Body of pancreas (tissue), 4 donors: ENCODE results near the gene POLR2I. TPM values are rescaled to one million over a fixed set of nuclear protein-coding genes. Genes with fewer than 3 reads are reported as not detected.

ENCODE experiments used
- ATAC-seq: fragments of 150-250 bp; one replicate; pipeline ENCODE4 v1.9.1; 2016
- DNase-seq, 4 donors: peaks; one replicate each; pipeline ENCODE4 v3.0.0-alpha.2; 2019
- H3K27ac ChIP-seq, 4 donors: fragments of 200-600 bp; sonication (generic); 1 replicate in 3 of 4; 2 replicates in 1 of 4; pipeline versions ENCODE4 v1.5.1 to v1.6.1; 2016 to 2019; ENCODE audit warnings: mild to moderate bottlenecking in 1 of 4, mixed read lengths in 1 of 4, moderate library complexity in 1 of 4
- H3K27me3 ChIP-seq, 2 donors: fragments of 200-600 bp; sonication (generic); one replicate each; pipeline ENCODE4 v1.6.0; 2016; ENCODE audit warnings: mild to moderate bottlenecking in 1 of 2
- H3K36me3 ChIP-seq, 2 donors: fragments of 200-600 bp; sonication (generic); replicated peaks in 1 of 2; 2 replicates each; pipeline ENCODE4 v1.5.1; 2016; ENCODE audit warnings: low read depth in 2 of 2; ENCODE audit not compliant: insufficient read depth in 1 of 2
- H3K4me1 ChIP-seq: fragments of 200-600 bp; sonication (generic); one replicate; pipeline ENCODE4 v1.6.0; 2016
- H3K4me3 ChIP-seq, 2 donors: fragments of 200-600 bp; sonication (generic); 1 replicate in 1 of 2; 2 replicates in 1 of 2; pipeline ENCODE4 v1.5.1; 2016 to 2019
- H3K9me3 ChIP-seq, 3 donors: fragments of 200-600 bp; sonication (generic); 1 replicate in 2 of 3; 2 replicates in 1 of 3; pipeline ENCODE4 v1.5.1; 2016
- CTCF ChIP-seq, 7 experiments: fragments of 450-650 bp in 4 of 7; fragments of 200-600 bp in 3 of 7; sonication (generic) in 3 of 7; IDR thresholded peaks; one replicate each; pipeline ENCODE4 v1.5.1; 2016 to 2019; ENCODE audit warnings: antibody characterized with exemption in 7 of 7
- POLR2A ChIP-seq, 3 donors: fragments of 450-650 bp; IDR thresholded peaks; one replicate each; pipeline ENCODE4 v1.6.1; 2016; ENCODE audit warnings: antibody characterized with exemption in 3 of 3, mild to moderate bottlenecking in 2 of 3
- WGBS, 2 donors: methylation state at CpG; one replicate each; pipeline ENCODE4 v1.1.5; 2017; 5-methylcytosine and 5-hydroxymethylcytosine counted together
- intact Hi-C: fragments of 100-400 bp; cut with DNase I; formaldehyde crosslinking; loops from one replicate; pipeline ENCODE4 v1.15.1; 2023
- total RNA-seq, 2 donors: library from RNA; depleted of rRNA; stranded (reverse); fragments of >200 nt; gene quantifications; one replicate each; pipeline ENCODE4 v1.1.0, GENCODE V29; 2016

The POLR2I gene
- total RNA-seq, 2 donors from 2014 or later, result 33.5 to 95.9 TPM

- intact Hi-C loops, result no loop called here
- Histone ChIP-seq H3K36me3 (peaks cover 4 to 13% of the 10 kb centered on the region in 2 donors), H3K27ac (peak within 1 kb of the TSS; percentile 56 to 80 (median 73)), H3K4me3 (peak within 1 kb of the TSS in 1 of 2 donors; percentile 31), H3K9me3 (no peaks in the 10 kb centered on the region), H3K4me1 (peaks cover 4% of the 10 kb centered on the region), H3K27me3 (no peaks in the 10 kb centered on the region)
- TF ChIP-seq CTCF (IDR thresholded peaks at IDR 0.05) (no peak), POLR2A (IDR thresholded peaks at IDR 0.05) (peak; percentile 25 to 43 (median 27))
- DNase-seq (peak; percentile 46 to 62 (median 52)), ATAC-seq (peak; percentile 74)
- 51 to 53% methylated on average over 5 to 38 of the region's 40 CpGs for WGBS, 2 donors
Measured at GRCh38 chr19:36152352-36153091, 37.8 kb upstream of the POLR2I start, which contains the start of gene COX7A1. TSS of gene COX7A1 (minus strand) at chr19:36152447. CDS start at chr19:36152407, 40 bp downstream.

GRCh38 chr19:36152019-36152351 is 37.3 kb upstream of the POLR2I start:
- no peaks in the 10 kb centered on the region for H3K27me3 ChIP-seq
- DNase-seq, result no peak
- H3K27ac ChIP-seq, result peak overlapping the region; percentile 56 to 80 (median 73)
- peak overlapping the region in 1 of 2 donors; percentile 31 for H3K4me3 ChIP-seq
- WGBS, 2 donors, result 50 to 61% methylated on average over 10 to 11 of the region's 16 CpGs
- intact Hi-C loops, result no loop called here
- TF ChIP-seq CTCF (IDR thresholded peaks at IDR 0.05), result no peak
- no peak for TF ChIP-seq POLR2A (IDR thresholded peaks at IDR 0.05)
- peaks cover 4% of the 10 kb centered on the region for H3K4me1 ChIP-seq
- H3K36me3 ChIP-seq, result peaks cover 4 to 17% of the 10 kb centered on the region in 2 donors
- no peaks in the 10 kb centered on the region for H3K9me3 ChIP-seq
- peak; percentile 26 for ATAC-seq

- intact Hi-C loops, result no loop called here
- H3K4me3 ChIP-seq, result peak overlapping the region in 1 of 2 donors; percentile 31
- ATAC-seq, result peak; percentile 48
- H3K4me1 ChIP-seq, result peaks cover 4% of the 10 kb centered on the region
- no peaks in the 10 kb centered on the region for H3K9me3 ChIP-seq
- peak; percentile 33 to 46 (median 43) for DNase-seq
- peak overlapping the region; percentile 56 to 80 (median 73) for H3K27ac ChIP-seq
- TF ChIP-seq POLR2A (IDR thresholded peaks at IDR 0.05) (peak in 1 of 3 donors; percentile 23), CTCF (IDR thresholded peaks at IDR 0.05) (no peak)
- H3K36me3 ChIP-seq, result peaks cover 10 to 23% of the 10 kb centered on the region in 2 donors
- 61 to 64% methylated on average over 32 to 33 of the region's 47 CpGs for WGBS, 2 donors
- no peaks in the 10 kb centered on the region for H3K27me3 ChIP-seq
Measured at GRCh38 chr19:36151144-36152018, 36.7 kb upstream of the POLR2I start.

- ATAC-seq, result no peak
- 65 to 80% methylated on average over 5 of the region's 5 CpGs for WGBS, 2 donors
- no peak for DNase-seq
- Histone ChIP-seq H3K9me3 (no peaks in the 10 kb centered on the region), H3K4me3 (no peak overlapping the region), H3K27ac (peak overlapping the region in 2 of 4 donors; percentile 68 to 80), H3K4me1 (peaks cover 4% of the 10 kb centered on the region), H3K36me3 (peaks cover 18 to 30% of the 10 kb centered on the region in 2 donors), H3K27me3 (no peaks in the 10 kb centered on the region)
- TF ChIP-seq CTCF (IDR thresholded peaks at IDR 0.05) (no peak), POLR2A (IDR thresholded peaks at IDR 0.05) (no peak)
- intact Hi-C loops, result no loop called here
Measured at GRCh38 chr19:36150586-36150985, 35.9 kb upstream of the POLR2I start.
